HG02943 (cell line): ENCODE measurements around the gene GGCX.

Source experiments
- ATAC-seq: cut with Tn5 transposase; IDR thresholded peaks from one replicate; pipeline ENCODE4 v1.9.1; 2021; ENCODE audit warnings: mild to moderate bottlenecking, low read depth, moderate library complexity; ENCODE audit not compliant: unreplicated experiment

The GGCX gene

DNA sequence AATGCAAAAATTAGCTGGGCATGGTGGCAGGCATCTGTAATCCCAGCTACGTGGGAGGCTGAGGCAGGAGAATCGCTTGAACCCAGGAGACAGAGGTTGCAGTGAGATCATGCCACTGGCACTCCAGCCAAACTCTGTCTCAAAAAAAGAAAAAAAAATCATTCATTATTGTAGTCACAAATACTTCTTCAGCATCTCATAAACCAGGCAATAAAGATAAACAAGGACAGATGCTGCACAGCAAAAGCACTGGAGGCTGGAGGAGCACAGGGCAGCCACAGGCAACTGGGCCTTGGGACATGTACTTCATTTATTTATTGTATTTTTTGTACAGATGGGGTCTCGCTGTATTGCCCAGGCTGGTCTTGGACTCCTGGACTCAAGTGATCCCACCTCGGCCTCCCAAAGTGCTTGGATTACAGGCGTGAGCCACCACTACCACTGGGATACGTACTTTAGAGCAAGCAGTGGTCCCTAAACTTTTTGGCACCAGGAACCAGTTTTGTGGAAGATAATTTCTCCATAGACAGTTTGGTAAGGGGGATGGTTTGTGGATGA lies 39.1 kb downstream of the GGCX start:
- ATAC-seq, result no peak

DNA sequence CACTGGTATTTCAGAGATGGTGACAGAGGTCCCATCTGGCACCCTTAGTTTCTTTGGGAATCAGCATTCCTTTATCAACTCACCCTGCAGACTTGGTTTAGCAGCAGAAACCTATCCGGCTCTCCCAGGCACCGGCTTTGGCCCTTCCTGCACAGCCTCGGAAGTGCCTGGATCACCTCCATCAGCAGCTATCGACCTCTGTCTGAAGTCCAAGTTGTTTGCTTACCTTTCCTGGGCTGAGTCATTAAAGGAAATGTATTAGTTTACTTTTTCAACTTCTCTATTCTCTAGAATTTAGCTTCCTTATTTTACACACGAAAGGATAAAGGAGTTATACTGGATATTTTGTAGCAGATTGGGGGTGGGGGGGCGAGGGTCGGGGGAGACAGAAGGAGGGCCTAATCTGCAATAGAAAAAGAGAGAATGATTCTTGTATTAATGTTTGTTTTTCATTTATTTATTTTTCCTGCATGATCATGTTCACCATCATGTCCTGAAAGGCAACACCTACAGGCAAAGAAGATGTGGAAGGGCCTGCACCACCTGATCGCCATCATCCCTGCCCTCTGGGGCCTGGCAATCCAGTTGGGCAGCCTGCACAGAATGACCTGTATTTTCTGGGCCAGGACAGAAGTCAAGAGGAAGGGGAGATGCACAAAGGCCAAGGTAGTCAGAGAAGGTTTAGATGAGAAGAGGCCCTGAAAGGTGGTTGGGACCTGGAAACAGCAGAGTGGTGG lies 44.5 kb downstream of the GGCX start:
- no peak for ATAC-seq

GRCh38 chr2:85514323-85514722 lies 47.0 kb downstream of the GGCX start:
- ATAC-seq, result no peak

GRCh38 chr2:85511008-85511811 lies 50.1 kb downstream of the GGCX start:
- ATAC-seq, result no peak

DNA sequence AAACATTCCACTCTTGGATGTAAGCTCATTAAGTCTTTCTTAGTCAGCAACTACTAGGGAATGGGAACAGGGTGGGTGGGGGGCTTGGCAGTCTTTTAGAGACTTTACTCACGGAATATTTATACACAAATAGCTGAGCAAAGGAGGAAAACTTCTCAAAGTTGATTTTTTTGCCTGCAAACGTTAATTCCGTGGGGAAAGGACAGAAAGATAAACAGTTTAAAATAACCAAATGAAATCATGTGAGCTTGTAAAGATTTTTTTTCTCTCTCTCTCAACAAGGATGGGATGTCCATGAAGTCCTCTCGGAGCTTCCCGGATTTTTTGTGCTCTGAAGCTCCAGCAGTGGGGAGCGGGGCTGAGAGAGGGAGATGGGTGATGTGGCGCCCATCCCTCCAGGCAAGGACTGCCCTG lies 54.5 kb downstream of the GGCX start:
- ATAC-seq, result no peak

DNA sequence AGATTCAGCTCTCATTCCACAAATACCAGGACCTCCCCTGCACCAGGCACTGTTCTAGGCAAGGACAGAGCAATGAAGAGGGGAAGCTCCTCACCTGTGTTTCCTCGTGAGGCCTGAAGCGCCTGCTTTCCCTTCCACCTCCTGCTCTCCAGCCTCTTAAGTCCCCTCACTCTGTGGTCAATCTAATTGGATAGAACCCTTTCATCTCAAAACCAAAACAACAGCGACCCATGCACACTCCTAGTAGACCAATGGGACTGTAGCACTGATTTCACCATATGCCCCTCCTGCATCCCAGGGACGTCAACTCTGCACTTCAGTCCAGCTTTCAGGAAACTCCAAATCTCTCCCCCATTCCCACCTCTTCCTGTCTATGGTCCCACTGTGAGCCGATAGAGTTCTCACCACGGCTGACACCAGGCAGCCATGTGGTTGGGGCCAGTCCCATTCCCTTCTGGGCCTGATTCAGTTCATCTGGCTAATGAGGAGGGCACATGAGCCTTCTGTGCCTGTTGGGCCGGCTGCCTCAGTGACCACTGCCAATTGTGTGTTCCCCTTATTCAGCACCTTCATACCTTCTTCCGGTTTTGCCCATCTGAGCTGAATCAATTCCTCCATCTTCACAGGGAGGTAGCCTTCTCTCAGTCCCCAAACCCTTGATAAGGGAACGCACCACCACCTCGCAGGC lies 55.6 kb downstream of the GGCX start:
- no peak for ATAC-seq

DNA sequence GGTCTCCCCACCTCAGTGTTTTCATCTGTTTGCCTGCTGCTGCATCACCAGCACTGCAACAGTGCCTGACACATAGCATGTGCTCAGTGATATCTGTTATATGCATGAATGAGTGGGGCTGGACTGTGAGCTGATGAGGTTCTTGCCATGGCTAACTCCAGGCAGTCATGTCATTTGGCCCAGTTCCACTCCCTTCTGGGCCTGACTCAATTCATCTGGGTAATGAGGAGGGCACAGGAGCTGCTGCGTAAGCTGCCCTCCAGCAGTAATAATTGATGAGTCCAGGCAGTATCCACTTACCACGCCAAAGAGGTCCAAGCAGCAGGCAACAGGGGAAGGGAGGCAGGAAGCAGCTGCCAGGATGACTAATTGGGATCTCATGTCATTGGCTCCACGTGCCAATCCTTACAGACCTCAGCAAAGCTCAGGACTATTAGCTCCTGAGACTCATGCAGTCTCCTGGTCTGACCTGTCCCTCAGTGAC lies 56.5 kb downstream of the GGCX start:
- no peak for ATAC-seq

GRCh38 chr2:85503851-85504777 lies 57.2 kb downstream of the GGCX start:
- no peak for ATAC-seq

DNA sequence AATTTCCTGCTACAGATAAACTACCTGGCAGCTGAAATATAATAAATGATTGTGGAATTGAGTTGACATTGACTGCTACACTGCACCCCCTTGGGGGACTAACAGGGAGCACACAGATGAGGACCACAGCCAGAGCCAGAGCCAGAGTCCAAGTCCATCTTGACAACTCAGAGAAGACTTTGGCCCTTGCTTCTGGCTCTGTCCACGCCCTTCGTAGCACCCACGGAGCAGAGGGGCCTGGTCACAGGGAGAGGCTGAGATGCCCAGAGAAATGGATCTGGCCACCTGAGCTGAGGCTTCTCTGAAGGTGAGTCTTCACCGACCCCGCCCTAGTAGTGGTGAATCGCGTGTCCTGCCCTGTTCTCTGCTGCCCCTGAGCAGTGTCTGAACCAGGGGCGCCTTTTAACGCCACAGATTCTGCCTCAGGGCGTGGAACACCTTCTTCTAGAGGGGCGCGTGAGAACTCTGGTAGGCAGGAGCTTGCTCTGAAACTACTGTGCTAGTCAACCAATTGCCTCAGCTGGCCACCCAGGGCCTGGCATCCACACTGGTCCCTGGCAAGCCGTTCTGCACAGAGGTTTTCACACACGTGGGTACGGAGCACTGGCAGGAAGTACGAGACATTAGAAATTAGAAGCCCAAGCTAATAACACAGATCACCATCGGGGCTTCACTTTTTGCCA lies 58.0 kb downstream of the GGCX start:
- no peak for ATAC-seq

DNA sequence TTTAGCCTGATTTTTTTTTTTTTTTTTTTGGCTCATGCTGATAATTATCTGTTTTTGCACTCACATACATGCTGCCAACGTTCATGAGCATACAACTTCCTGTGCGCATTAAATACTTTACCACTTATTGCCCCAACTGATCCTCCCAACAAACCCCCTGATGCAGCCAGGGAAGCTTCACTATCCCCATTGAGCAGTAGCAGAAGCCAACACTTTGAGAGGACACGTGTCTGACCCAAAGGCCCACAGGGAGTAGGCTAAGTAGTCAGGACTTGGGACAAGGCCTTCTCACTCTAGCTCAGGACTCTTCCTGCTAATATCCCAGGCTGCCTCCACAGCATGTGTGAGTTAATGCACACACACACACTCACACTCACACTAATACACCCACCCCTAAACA lies 58.6 kb downstream of the GGCX start:
- no peak for ATAC-seq

- no peak for ATAC-seq
Measured at GRCh38 chr2:85501248-85501647, 60.0 kb downstream of the GGCX start.

GRCh38 chr2:85497944-85498630 lies 63.2 kb downstream of the GGCX start:
- no peak for ATAC-seq

GRCh38 chr2:85496436-85496835 lies 64.9 kb downstream of the GGCX start:
- ATAC-seq, result no peak
